NCI-H524 treated with DMSO at 0.1 percent for 48 hours (cell line): ENCODE data around the gene MOB2.

Experiments
- DNase-seq: peaks from one replicate; lab custom pipeline; 2025; lab: John Stamatoyannopoulos, UW

Gene MOB2

GRCh38 chr11:1470681-1471611, 15.6 kb downstream of the MOB2 start:
- no peak for DNase-seq

GRCh38 chr11:1469911-1470680, 16.5 kb downstream of the MOB2 start:
- DNase-seq = no peak

- DNase-seq = no peak
These were observed 17.2 kb downstream of the MOB2 start for GRCh38 chr11:1469287-1469910.

GRCh38 chr11:1468473-1469066, 18.0 kb downstream of the MOB2 start:
- no peak for DNase-seq

- DNase-seq = no peak
These were observed 18.6 kb downstream of the MOB2 start for GRCh38 chr11:1468002-1468401.

- no peak for DNase-seq
These were observed 19.3 kb downstream of the MOB2 start for GRCh38 chr11:1467270-1467669.

- no peak for DNase-seq
These were observed 19.8 kb downstream of the MOB2 start for GRCh38 chr11:1466784-1467183.

- DNase-seq = no peak
These were observed 23.5 kb downstream of the MOB2 start for GRCh38 chr11:1463056-1463455.

GRCh38 chr11:1462698-1462975, 23.9 kb downstream of the MOB2 start:
- DNase-seq = no peak

- DNase-seq = no peak
These were observed 24.5 kb downstream of the MOB2 start for GRCh38 chr11:1461826-1462697.

- DNase-seq = no peak
These were observed 25.4 kb downstream of the MOB2 start for GRCh38 chr11:1460986-1461825.

GRCh38 chr11:1460396-1460985, 26.1 kb downstream of the MOB2 start:
- DNase-seq = no peak

- DNase-seq = no peak
These were observed 26.7 kb downstream of the MOB2 start for GRCh38 chr11:1459764-1460395.

GRCh38 chr11:1459219-1459575, 27.4 kb downstream of the MOB2 start:
- no peak for DNase-seq

- no peak for DNase-seq
These were observed 28.0 kb downstream of the MOB2 start for GRCh38 chr11:1458340-1459218.

- no peak for DNase-seq
These were observed 28.7 kb downstream of the MOB2 start for GRCh38 chr11:1457856-1458255.

- no peak for DNase-seq
These were observed 29.3 kb downstream of the MOB2 start for GRCh38 chr11:1457326-1457680.

- no peak for DNase-seq
These were observed 29.8 kb downstream of the MOB2 start for GRCh38 chr11:1456596-1457325.
